Uterus (tissue), 4 donors: ENCODE results near the gene CD96. TPM values are rescaled to one million over a fixed set of nuclear protein-coding genes. Genes with fewer than 3 reads are reported as not detected.
"Not testable (repeated sequence)": the region's sequence is repeated elsewhere in the genome, so short reads cannot be mapped to it uniquely, and the experiment has no call there.

Source experiments
- DNase-seq, 2 donors: peaks; one replicate each; pipeline ENCODE4 v3.0.0-alpha.2; 2019 to 2020
- H3K27ac ChIP-seq, 2 donors: fragments of 200-600 bp; sonication (generic); 1 replicate in 1 of 2; 2 replicates in 1 of 2; pipeline ENCODE4 v1.5.1; 2016 to 2018
- H3K27me3 ChIP-seq, 2 donors: fragments of 200-600 bp; sonication (generic); one replicate each; pipeline ENCODE4 v1.5.1; 2018 to 2019; ENCODE audit warnings: control low read depth in 1 of 2
- H3K36me3 ChIP-seq, 2 donors: fragments of 200-600 bp; sonication (generic); one replicate each; pipeline ENCODE4 v1.5.1; 2019; ENCODE audit warnings: control low read depth in 1 of 2
- H3K4me1 ChIP-seq, 2 donors: fragments of 200-600 bp; sonication (generic); one replicate each; pipeline ENCODE4 v1.5.1; 2018 to 2019; ENCODE audit warnings: control low read depth in 1 of 2
- H3K4me3 ChIP-seq, 2 donors: fragments of 200-600 bp; sonication (generic); 1 replicate in 1 of 2; 2 replicates in 1 of 2; pipeline ENCODE4 v1.5.1; 2018 to 2019; ENCODE audit warnings: mild to moderate bottlenecking in 1 of 2
- H3K9me3 ChIP-seq, 2 donors: fragments of 200-600 bp; sonication (generic); one replicate each; pipeline ENCODE4 v1.5.1; 2019; ENCODE audit warnings: control low read depth in 1 of 2
- CTCF ChIP-seq, 4 experiments: fragments of 200-600 bp in 2 of 4; fragments of 450-650 bp in 2 of 4; sonication (generic) in 2 of 4; IDR thresholded peaks; one replicate each; pipeline ENCODE4 v1.5.1; 2016 to 2019; ENCODE audit warnings: antibody characterized with exemption in 4 of 4, mild to moderate bottlenecking in 2 of 4, moderate library complexity in 1 of 4
- POLR2A ChIP-seq, 2 donors: fragments of 450-650 bp; IDR thresholded peaks; one replicate each; pipeline ENCODE4 v1.6.1; 2016; ENCODE audit warnings: antibody characterized with exemption in 2 of 2, mild to moderate bottlenecking in 1 of 2, moderate library complexity in 1 of 2
- intact Hi-C: fragments of 100-400 bp; cut with DNase I; formaldehyde crosslinking; loops from one replicate; pipeline ENCODE4 v1.15.1; 2023; ENCODE audit warnings: low total_unique reads
- total RNA-seq, 4 donors: library from RNA; depleted of rRNA in 3 of 4; stranded (reverse); fragments of >200 nt in 3 of 4; gene quantifications; one replicate each; pipeline versions ENCODE4 v1.1.0 to v1.2.4, GENCODE V29; 2014 to 2023
- donor health status: DM: yes; HTN: yes; CAD: no.

Gene CD96
- total RNA-seq, 4 donors from 2014 or later = 1.0 to 2.8 (median 2.2) TPM

GRCh38 chr3:111621535-111621934 lies 79.5 kb downstream of the CD96 start:
- Histone ChIP-seq H3K4me3 (no peak overlapping the region), H3K36me3 (no peaks in the 10 kb centered on the region), H3K27ac (no peak overlapping the region), H3K9me3 (no peaks in the 10 kb centered on the region), H3K27me3 (no peaks in the 10 kb centered on the region), H3K4me1 (no peaks in the 10 kb centered on the region)
- intact Hi-C loops = no loop called here
- TF ChIP-seq CTCF (IDR thresholded peaks at IDR 0.05) (no peak), POLR2A (IDR thresholded peaks at IDR 0.05) (no peak)
- no peak for DNase-seq

DNA sequence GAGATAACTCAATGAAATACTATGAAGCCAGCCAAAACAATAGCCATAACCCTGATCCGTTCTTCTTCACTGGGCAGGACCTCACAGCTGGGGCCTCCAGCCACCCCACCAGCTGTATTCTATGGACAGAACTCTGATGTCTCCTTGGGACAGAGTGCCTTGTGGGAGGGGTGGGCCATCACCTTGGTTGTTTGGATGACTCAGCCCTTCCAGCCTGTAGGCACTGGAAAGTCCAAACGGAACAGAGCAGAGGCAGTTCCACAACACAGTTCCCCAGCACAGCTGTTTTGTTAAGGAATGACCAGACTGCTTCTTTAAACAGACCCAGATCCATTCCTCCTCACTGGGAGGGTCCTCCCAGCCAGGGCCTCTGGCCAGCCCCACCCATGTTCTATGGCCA lies 85.1 kb downstream of the CD96 start:
- no peaks in the 10 kb centered on the region for H3K9me3 ChIP-seq
- H3K4me1 ChIP-seq = no peaks in the 10 kb centered on the region
- intact Hi-C loops = no loop called here
- H3K27ac ChIP-seq = no peak overlapping the region
- no peaks in the 10 kb centered on the region for H3K36me3 ChIP-seq
- TF ChIP-seq CTCF (IDR thresholded peaks at IDR 0.05) (no peak), POLR2A (IDR thresholded peaks at IDR 0.05) (no peak)
- H3K27me3 ChIP-seq = no peaks in the 10 kb centered on the region
- no peak overlapping the region for H3K4me3 ChIP-seq
- DNase-seq = no peak

GRCh38 chr3:111629018-111629417 lies 87.0 kb downstream of the CD96 start:
- H3K36me3 ChIP-seq, H3K4me1 ChIP-seq, DNase-seq, H3K9me3 ChIP-seq, intact Hi-C loops, H3K4me3 ChIP-seq, H3K27ac ChIP-seq, H3K27me3 ChIP-seq: not testable (repeated sequence)

DNA sequence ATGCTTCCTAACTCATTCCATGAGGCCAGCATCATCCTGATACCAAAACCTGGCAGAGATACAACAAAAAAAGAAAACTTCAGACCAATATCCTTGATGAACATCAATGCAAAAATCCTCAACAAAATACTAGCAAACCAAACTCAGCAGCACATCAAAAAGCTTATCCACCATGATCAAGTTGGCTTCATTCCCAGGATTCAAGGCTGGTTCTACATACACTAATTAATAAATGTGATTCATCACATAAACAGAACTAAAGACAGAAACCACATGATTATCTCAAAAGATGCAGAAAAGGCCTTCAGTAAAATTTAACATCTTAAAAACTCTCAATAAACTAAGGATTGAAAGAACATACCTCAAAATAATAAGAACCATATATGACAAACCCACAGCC lies 88.6 kb downstream of the CD96 start:
- H3K9me3 ChIP-seq, H3K27ac ChIP-seq, H3K27me3 ChIP-seq, DNase-seq, H3K36me3 ChIP-seq, H3K4me3 ChIP-seq, H3K4me1 ChIP-seq, intact Hi-C loops: not testable (repeated sequence)

GRCh38 chr3:111635403-111635802 lies 93.4 kb downstream of the CD96 start:
- H3K9me3 ChIP-seq = no peaks in the 10 kb centered on the region
- H3K4me3 ChIP-seq = no peak overlapping the region
- no peaks in the 10 kb centered on the region for H3K36me3 ChIP-seq
- H3K27me3 ChIP-seq = no peaks in the 10 kb centered on the region
- H3K4me1 ChIP-seq = no peaks in the 10 kb centered on the region
- intact Hi-C loops = no loop called here
- no peak overlapping the region for H3K27ac ChIP-seq
- DNase-seq = no peak
- no peak for TF ChIP-seq CTCF (IDR thresholded peaks at IDR 0.05)
- TF ChIP-seq POLR2A (IDR thresholded peaks at IDR 0.05) = no peak

GRCh38 chr3:111636366-111636885 lies 94.4 kb downstream of the CD96 start:
- DNase-seq = no peak
- intact Hi-C loops = no loop called here

More at GRCh38 chr3:111636366-111636885, 94.4 kb downstream of the CD96 start:
- no peak overlapping the region for H3K4me3 ChIP-seq
- H3K27ac ChIP-seq = no peak overlapping the region
- no peak for TF ChIP-seq POLR2A (IDR thresholded peaks at IDR 0.05)
- TF ChIP-seq CTCF (IDR thresholded peaks at IDR 0.05) = no peak
- H3K4me1 ChIP-seq = no peaks in the 10 kb centered on the region
- H3K36me3 ChIP-seq = no peaks in the 10 kb centered on the region
- no peaks in the 10 kb centered on the region for H3K9me3 ChIP-seq
- no peaks in the 10 kb centered on the region for H3K27me3 ChIP-seq
